Spleen (tissue), 11 donors: ENCODE data around the gene EXOC3. TPM values are rescaled to one million over a fixed set of nuclear protein-coding genes. Genes with fewer than 3 reads are reported as not detected.
A peak's percentile ranks its signal among the peaks of the same experiment; 100 is the strongest.

Experiments used
- DNase-seq: peaks from one replicate; pipeline ENCODE4 v3.0.0-alpha.2; 2020
- H3K27ac ChIP-seq, 8 donors: fragments of 200-600 bp; sonication (generic) in 7 of 8; 1 replicate in 4 of 8; 2 replicates in 4 of 8; pipeline versions ENCODE4 v1.5.0 to v1.8.0; 2016 to 2021; ENCODE audit warnings: inconsistent platforms in 4 of 8, mild to moderate bottlenecking in 4 of 8, moderate library complexity in 1 of 8
- H3K27me3 ChIP-seq, 7 donors: fragments of 200-600 bp; sonication (generic) in 6 of 7; replicated peaks in 1 of 7; 1 replicate in 4 of 7; 2 replicates in 3 of 7; pipeline versions ENCODE4 v1.5.0 to v1.8.0; 2016 to 2021; ENCODE audit warnings: inconsistent platforms in 3 of 7, mild to moderate bottlenecking in 1 of 7
- H3K36me3 ChIP-seq, 6 donors: fragments of 200-600 bp; sonication (generic) in 5 of 6; 1 replicate in 4 of 6; 2 replicates in 2 of 6; pipeline versions ENCODE4 v1.5.0 to v1.8.0; 2016 to 2021; ENCODE audit warnings: inconsistent platforms in 2 of 6
- H3K4me1 ChIP-seq, 6 donors: fragments of 200-600 bp; sonication (generic) in 5 of 6; 1 replicate in 3 of 6; 2 replicates in 3 of 6; pipeline versions ENCODE4 v1.5.0 to v1.8.0; 2016 to 2021; ENCODE audit warnings: inconsistent platforms in 3 of 6
- H3K4me3 ChIP-seq, 8 donors: fragments of 200-600 bp; sonication (generic) in 7 of 8; 1 replicate in 4 of 8; 2 replicates in 4 of 8; pipeline versions ENCODE4 v1.5.0 to v1.8.0; 2016 to 2021; ENCODE audit warnings: inconsistent platforms in 4 of 8, mild to moderate bottlenecking in 4 of 8, moderate library complexity in 2 of 8
- H3K9me3 ChIP-seq, 8 donors: fragments of 200-600 bp; sonication (generic) in 7 of 8; 1 replicate in 4 of 8; 2 replicates in 4 of 8; pipeline versions ENCODE4 v1.5.0 to v1.8.0; 2016 to 2021; ENCODE audit warnings: inconsistent platforms in 4 of 8
- POLR2A ChIP-seq, 3 donors: fragments of 450-650 bp; IDR thresholded peaks; one replicate each; pipeline ENCODE4 v1.5.1; 2017; ENCODE audit warnings: antibody characterized with exemption in 3 of 3, mild to moderate bottlenecking in 1 of 3
- POLR2AphosphoS5 ChIP-seq, 3 donors: sonication (generic); formaldehyde crosslinking; IDR thresholded peaks; one replicate each; pipeline ENCODE4 v1.5.1; 2017; ENCODE audit warnings: antibody characterized with exemption in 3 of 3
- WGBS, 5 donors: extraction: QIAGEN DNeasy Blood & Tissue Kit in 3 of 5; methylation state at CpG; one replicate each; pipeline versions ENCODE4 v1.1.5 to v1.1.7; 2013 to 2018; 5-methylcytosine and 5-hydroxymethylcytosine counted together
- intact Hi-C: fragments of 100-400 bp; cut with DNase I; formaldehyde crosslinking; loops from one replicate; pipeline ENCODE4 v1.15.0; 2023; ENCODE audit warnings: low total_unique reads
- polyA plus RNA-seq, 3 donors: library from polyadenylated mRNA; stranded (reverse); fragments of 200-250 nt; gene quantifications; one replicate each; pipeline ENCODE4 v1.2.1, GENCODE V29; 2013
- total RNA-seq, 7 donors: library from RNA; depleted of rRNA in 3 of 7; stranded (reverse); fragments of >200 nt in 3 of 7; fragmentation: NEBNext Ultra II Directional in 4 of 7; extraction: Animal tissue kit (Norgen Biotek cat#: 25700) in 4 of 7; gene quantifications; one replicate each; pipeline versions ENCODE4 v1.1.0 to v1.2.1, GENCODE V29; 2016 to 2021
- TF ChIP-seq, protein P1 (sequence below), 11 experiments: fragments of 200-600 bp in 7 of 11; fragments of 450-650 bp in 4 of 11; sonication (generic) in 4 of 11; IDR thresholded peaks in 8 of 11; conservative IDR thresholded peaks in 3 of 11; 1 replicate in 7 of 11; 2 replicates in 4 of 11; pipeline versions ENCODE4 v1.4.0 to v1.8.0; 2016 to 2021; ENCODE audit warnings: antibody characterized with exemption in 11 of 11, inconsistent platforms in 4 of 11, mild to moderate bottlenecking in 1 of 11
- donor health status: healthy with polysubstance abuse.
- donor health status: DM: no; HTN: no; CAD: no; lungs with moderate emphysema.
- donor health status: DM: no; HTN: no; CAD: no.
- donor health status: Bipolar disorder and iron deficiency.
- donor health status: healthy.
- donor health status: DM: no; HTN: no; CAD: no.
- donor health status: DM: yes; HTN: yes; CAD: no.

Gene EXOC3
- total and polyA plus RNA-seq, 10 donors = 22.7 to 87.0 (median 71.0) TPM

DNA sequence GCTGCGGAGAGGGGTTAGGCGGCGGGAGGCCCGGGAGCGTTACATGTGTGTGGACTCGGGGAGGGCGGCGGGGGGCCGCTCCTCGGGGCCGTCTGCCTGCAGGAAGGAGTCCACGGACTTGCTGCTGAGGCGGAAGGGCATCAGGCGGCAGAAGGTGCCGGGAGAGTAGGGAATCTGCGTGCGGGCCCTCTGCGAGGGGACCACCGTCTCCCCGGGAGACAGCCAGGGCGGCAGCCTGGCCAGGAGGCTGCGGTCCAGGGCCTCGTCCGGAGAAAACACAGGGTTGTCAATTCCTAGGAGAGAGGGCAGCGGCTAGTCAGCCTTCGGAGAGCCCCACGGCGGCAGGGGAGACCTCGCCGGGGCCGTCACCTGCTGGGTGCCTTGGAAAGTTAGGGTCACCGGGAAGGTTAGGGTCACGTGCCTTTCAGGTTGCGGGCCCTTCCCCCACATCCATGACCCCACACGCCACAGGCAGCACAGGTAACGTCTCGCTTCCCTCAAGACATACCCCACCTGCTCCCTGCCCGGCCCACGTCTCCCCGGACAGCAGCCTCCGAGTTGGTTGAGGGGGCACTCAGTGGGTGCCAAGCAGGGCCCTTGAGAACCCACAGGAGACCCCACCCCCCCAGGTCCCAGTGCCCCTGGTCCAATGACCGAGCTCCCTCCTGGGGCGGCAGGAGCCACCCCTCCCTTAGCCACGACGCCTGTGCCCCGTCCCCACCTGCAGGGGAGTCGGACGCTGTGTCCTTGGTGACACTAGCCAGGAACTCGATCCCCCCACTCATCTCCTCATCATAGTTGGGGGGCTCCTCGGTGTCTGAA, 32.1 kb downstream of the EXOC3 start:
- WGBS, 5 donors = 14 to 27% (median 23%) methylated on average over 35 to 50 of the region's 50 CpGs
- intact Hi-C loops = no loop called here
- H3K27me3 ChIP-seq = peaks cover 0 to 64% (median 54%) of the 10 kb centered on the region in 7 donors

GRCh38 chr5:475704-476101, 32.7 kb downstream of the EXOC3 start:
- H3K36me3 ChIP-seq = peaks cover 0 to 7% (median 0%) of the 10 kb centered on the region in 6 donors
- H3K9me3 ChIP-seq = no peaks in the 10 kb centered on the region
- intact Hi-C loops = no loop called here
- 55 to 87% (median 79%) methylated on average over 2 to 8 of the region's 8 CpGs for WGBS, 5 donors
- peak; percentile 81 for DNase-seq
- H3K27me3 ChIP-seq = peaks cover 0 to 71% (median 60%) of the 10 kb centered on the region in 7 donors
- no peak overlapping the region for H3K4me3 ChIP-seq
- H3K27ac ChIP-seq = no peak overlapping the region
- peaks cover 20 to 45% (median 32%) of the 10 kb centered on the region in 6 donors for H3K4me1 ChIP-seq
- TF ChIP-seq, protein P1, sequence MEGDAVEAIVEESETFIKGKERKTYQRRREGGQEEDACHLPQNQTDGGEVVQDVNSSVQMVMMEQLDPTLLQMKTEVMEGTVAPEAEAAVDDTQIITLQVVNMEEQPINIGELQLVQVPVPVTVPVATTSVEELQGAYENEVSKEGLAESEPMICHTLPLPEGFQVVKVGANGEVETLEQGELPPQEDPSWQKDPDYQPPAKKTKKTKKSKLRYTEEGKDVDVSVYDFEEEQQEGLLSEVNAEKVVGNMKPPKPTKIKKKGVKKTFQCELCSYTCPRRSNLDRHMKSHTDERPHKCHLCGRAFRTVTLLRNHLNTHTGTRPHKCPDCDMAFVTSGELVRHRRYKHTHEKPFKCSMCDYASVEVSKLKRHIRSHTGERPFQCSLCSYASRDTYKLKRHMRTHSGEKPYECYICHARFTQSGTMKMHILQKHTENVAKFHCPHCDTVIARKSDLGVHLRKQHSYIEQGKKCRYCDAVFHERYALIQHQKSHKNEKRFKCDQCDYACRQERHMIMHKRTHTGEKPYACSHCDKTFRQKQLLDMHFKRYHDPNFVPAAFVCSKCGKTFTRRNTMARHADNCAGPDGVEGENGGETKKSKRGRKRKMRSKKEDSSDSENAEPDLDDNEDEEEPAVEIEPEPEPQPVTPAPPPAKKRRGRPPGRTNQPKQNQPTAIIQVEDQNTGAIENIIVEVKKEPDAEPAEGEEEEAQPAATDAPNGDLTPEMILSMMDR (IDR thresholded peaks at IDR 0.05 in 8 of 11, conservative IDR thresholded peaks at IDR 0.05 in 3 of 11) = no peak
- TF ChIP-seq POLR2A (IDR thresholded peaks at IDR 0.05) (no peak), POLR2AphosphoS5 (IDR thresholded peaks at IDR 0.05) (no peak)

More for the DNA sequence above, 32.1 kb downstream of the EXOC3 start:
- no peak overlapping the region for H3K27ac ChIP-seq
- peak; percentile 83 for DNase-seq
- H3K36me3 ChIP-seq = peaks cover 0 to 12% (median 0%) of the 10 kb centered on the region in 6 donors
- H3K9me3 ChIP-seq = no peaks in the 10 kb centered on the region
- H3K4me1 ChIP-seq = peaks cover 21 to 51% (median 37%) of the 10 kb centered on the region in 6 donors
- peak overlapping the region in 5 of 8 donors; percentile 2 to 54 (median 16) for H3K4me3 ChIP-seq
- no peak for TF ChIP-seq POLR2AphosphoS5 (IDR thresholded peaks at IDR 0.05)

- H3K9me3 ChIP-seq = no peaks in the 10 kb centered on the region
- no peak overlapping the region for H3K4me3 ChIP-seq
- 78 to 90% (median 85%) methylated on average over 36 to 51 of the region's 51 CpGs for WGBS, 5 donors
- H3K27me3 ChIP-seq = peaks cover 0 to 76% (median 63%) of the 10 kb centered on the region in 7 donors
- H3K4me1 ChIP-seq = peaks cover 15 to 39% (median 26%) of the 10 kb centered on the region in 6 donors
- H3K27ac ChIP-seq = no peak overlapping the region
- H3K36me3 ChIP-seq = peaks cover 0 to 2% (median 0%) of the 10 kb centered on the region in 6 donors
- DNase-seq = peak; percentile 79
- intact Hi-C loops = no loop called here
- peak in 1 of 3 donors; percentile 17 for TF ChIP-seq POLR2AphosphoS5 (IDR thresholded peaks at IDR 0.05)
- TF ChIP-seq, protein P1 (IDR thresholded peaks at IDR 0.05 in 8 of 11, conservative IDR thresholded peaks at IDR 0.05 in 3 of 11) = no peak
These were observed 33.3 kb downstream of the EXOC3 start for GRCh38 chr5:476102-476813.

GRCh38 chr5:476814-477175, 33.8 kb downstream of the EXOC3 start:
- no peak overlapping the region for H3K4me3 ChIP-seq
- peaks cover 10 to 34% (median 21%) of the 10 kb centered on the region in 6 donors for H3K4me1 ChIP-seq
- no peaks in the 10 kb centered on the region for H3K36me3 ChIP-seq
- no peak overlapping the region for H3K27ac ChIP-seq
- intact Hi-C loops = no loop called here
- H3K9me3 ChIP-seq = no peaks in the 10 kb centered on the region
- TF ChIP-seq, protein P1 (IDR thresholded peaks at IDR 0.05 in 8 of 11, conservative IDR thresholded peaks at IDR 0.05 in 3 of 11) = no peak
- TF ChIP-seq POLR2AphosphoS5 (IDR thresholded peaks at IDR 0.05) = peak in 1 of 3 donors; percentile 3
- TF ChIP-seq POLR2A (IDR thresholded peaks at IDR 0.05) = no peak
- H3K27me3 ChIP-seq = peaks cover 0 to 81% (median 66%) of the 10 kb centered on the region in 7 donors
- DNase-seq = no peak
- 70 to 80% (median 72%) methylated on average over 7 to 9 of the region's 9 CpGs for WGBS, 5 donors
